ENCODE measurements around the gene RSPH1.

GRCh38 chr21:42496839-42497202 is 797 bp upstream of the RSPH1 start:
- TF ChIP-seq CTBP1 (IDR thresholded peaks at IDR 0.05; ENCODE audit: borderline replicate concordance) (no peak), FOXM1 (IDR thresholded peaks at IDR 0.05; ENCODE audit: borderline replicate concordance) (no peak), ELF4 (IDR thresholded peaks at IDR 0.05) (no peak), BHLHE40 (IDR thresholded peaks at IDR 0.05; ENCODE audit: borderline replicate concordance) (no peak), L3MBTL2 (conservative IDR thresholded peaks at IDR 0.05) (no peak), FOXA1 (IDR thresholded peaks at IDR 0.05) (no peak), SP1 (IDR thresholded peaks at IDR 0.05) (no peak), TARDBP (IDR thresholded peaks at IDR 0.05) (no peak), NFRKB (IDR thresholded peaks at IDR 0.05) (no peak), SUZ12 (IDR thresholded peaks at IDR 0.05) (no peak), FOXK2 (IDR thresholded peaks at IDR 0.05) (no peak), HDGF (IDR thresholded peaks at IDR 0.05; ENCODE audit: borderline replicate concordance) (no peak), ARNT (IDR thresholded peaks at IDR 0.05) (no peak)
- TF ChIP-seq, protein P1, sequence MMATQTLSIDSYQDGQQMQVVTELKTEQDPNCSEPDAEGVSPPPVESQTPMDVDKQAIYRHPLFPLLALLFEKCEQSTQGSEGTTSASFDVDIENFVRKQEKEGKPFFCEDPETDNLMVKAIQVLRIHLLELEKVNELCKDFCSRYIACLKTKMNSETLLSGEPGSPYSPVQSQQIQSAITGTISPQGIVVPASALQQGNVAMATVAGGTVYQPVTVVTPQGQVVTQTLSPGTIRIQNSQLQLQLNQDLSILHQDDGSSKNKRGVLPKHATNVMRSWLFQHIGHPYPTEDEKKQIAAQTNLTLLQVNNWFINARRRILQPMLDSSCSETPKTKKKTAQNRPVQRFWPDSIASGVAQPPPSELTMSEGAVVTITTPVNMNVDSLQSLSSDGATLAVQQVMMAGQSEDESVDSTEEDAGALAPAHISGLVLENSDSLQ (IDR thresholded peaks at IDR 0.05) = no peak

Data from HEK293T (cell line).